Thyroid gland (tissue), 4 donors: ENCODE measurements around the gene YPEL2.

Source experiments
- CTCF ChIP-seq, 6 experiments: fragments of 200-600 bp in 3 of 6; fragments of 450-650 bp in 3 of 6; sonication (generic) in 3 of 6; IDR thresholded peaks; one replicate each; pipeline ENCODE4 v1.5.1; 2016 to 2019; ENCODE audit warnings: antibody characterized with exemption in 6 of 6, mild to moderate bottlenecking in 2 of 6, inconsistent platforms in 1 of 6, moderate library complexity in 1 of 6
- POLR2A ChIP-seq, 2 donors: fragments of 450-650 bp; IDR thresholded peaks; one replicate each; pipeline ENCODE4 v1.6.1; 2017; ENCODE audit warnings: antibody characterized with exemption in 2 of 2, mild to moderate bottlenecking in 2 of 2, moderate library complexity in 1 of 2

DNA sequence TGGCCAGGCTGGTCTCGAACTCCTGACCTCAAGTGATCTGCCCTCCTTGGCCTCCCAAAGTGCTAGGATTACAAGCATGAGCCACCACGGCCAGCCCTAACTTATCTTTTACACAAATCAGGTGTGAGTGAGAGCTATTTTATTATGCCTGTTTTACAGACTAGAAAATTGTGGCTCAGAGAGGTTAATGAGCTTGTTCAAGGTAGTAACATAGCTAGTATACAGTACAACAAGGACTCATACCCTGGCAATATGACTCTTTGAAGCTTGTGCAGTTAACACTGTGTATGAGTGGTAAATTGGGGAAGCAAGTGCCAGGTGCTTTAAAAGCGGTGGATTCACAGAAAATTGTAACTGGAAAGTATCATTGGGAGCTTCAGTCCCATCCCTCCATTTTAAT, 49.0 kb downstream of the YPEL2 start:
- no peak for TF ChIP-seq CTCF (IDR thresholded peaks at IDR 0.05)
- no peak for TF ChIP-seq POLR2A (IDR thresholded peaks at IDR 0.05)
